ENCODE data around the gene MLLT10. TPM values are rescaled to one million over a fixed set of nuclear protein-coding genes. Genes with fewer than 3 reads are reported as not detected.

Gene MLLT10
- total and polyA plus RNA-seq, 2 of the 8 experiments (the other 6 are each of a cell fraction or from before 2014, with no cell fraction given), result 53.1 to 62.1 TPM

DNA sequence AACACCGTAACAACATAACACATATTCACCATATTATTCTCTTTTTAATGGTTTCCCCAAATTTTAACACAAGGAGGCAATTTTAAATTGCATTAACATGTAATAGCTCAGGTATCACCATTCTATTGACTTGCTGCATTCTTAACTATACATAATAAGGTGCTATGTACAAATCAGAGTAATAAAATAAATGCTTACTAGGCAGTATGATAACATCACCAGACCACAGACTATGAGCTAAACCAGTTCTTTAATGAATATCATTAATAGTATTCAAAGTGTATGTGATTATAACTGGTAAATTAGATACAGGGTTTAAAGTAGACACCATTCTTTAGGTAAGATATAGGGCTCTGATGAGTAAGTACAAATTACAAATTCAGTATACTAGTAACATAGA is 242.9 kb downstream of the MLLT10 start:
- Histone ChIP-seq H3K14ac (ENCODE audit: insufficient read length) (no peak overlapping the region), H4K5ac (ENCODE audit: insufficient read length, low read depth, low read length) (no peak overlapping the region), H3K56ac (replicated peaks; ENCODE audit: insufficient read length, low read depth, low read length) (no peak overlapping the region), H2BK20ac (ENCODE audit: low read length) (no peak overlapping the region), H3K4me1 (replicated peaks in 1 of 4; ENCODE audit: control insufficient read depth in 3 of 4, insufficient read depth in 4 of 4, low read length in 3 of 4) (no peaks in the 10 kb centered on the region), H2BK15ac (ENCODE audit: low read length) (no peak overlapping the region), H3K79me2 (ENCODE audit: control insufficient read depth in 1 of 2, insufficient read depth in 2 of 2, low read length in 2 of 2) (no peaks in the 10 kb centered on the region), H4K8ac (ENCODE audit: extremely low read depth, insufficient read depth, low read length) (no peak overlapping the region), H3K79me1 (ENCODE audit: low read depth, low read length) (no peaks in the 10 kb centered on the region), H2AFZ (ENCODE audit: low read length) (no peak overlapping the region), H3K9me3 (ENCODE audit: insufficient read depth in 2 of 2, low read depth in 1 of 2, low read length in 1 of 2) (peaks cover 7 to 8% of the 10 kb centered on the region in 2 experiments), H3K4me3 (ENCODE audit: extremely low read depth in 1 of 4, insufficient read depth in 2 of 4, low read depth in 3 of 4, low read length in 4 of 4) (no peak overlapping the region), H3K23ac (ENCODE audit: insufficient read length) (no peak overlapping the region), H2BK12ac (ENCODE audit: low read depth, low read length) (no peak overlapping the region), H3K27me3 (replicated peaks in 1 of 4; ENCODE audit: control insufficient read depth in 3 of 4, extremely low read depth in 1 of 4, insufficient read depth in 3 of 4, low read length in 3 of 4) (peaks cover 0 to 1% (median 0%) of the 10 kb centered on the region in 4 experiments; a peak in 1 of 7 replicates), H4K20me1 (replicated peaks in 1 of 2; ENCODE audit: control insufficient read depth in 1 of 2, insufficient read depth in 2 of 2, low read length in 2 of 2) (no peaks in the 10 kb centered on the region), H3K9ac (replicated peaks in 1 of 4; ENCODE audit: extremely low read depth in 1 of 4, low read depth in 3 of 4, low read length in 3 of 4) (no peak overlapping the region), H2BK120ac (replicated peaks; ENCODE audit: low read depth, low read length) (no peak overlapping the region), H2BK5ac (ENCODE audit: low read depth, low read length) (no peak overlapping the region), H3K36me3 (ENCODE audit: control insufficient read depth in 2 of 4, insufficient read depth in 4 of 4, low read length in 3 of 4) (peaks cover 0 to 3% (median 0%) of the 10 kb centered on the region in 4 experiments; a peak in 1 of 8 replicates), H3K4me2 (ENCODE audit: insufficient read depth in 1 of 2, low read depth in 2 of 2, low read length in 2 of 2) (no peak overlapping the region), H3K18ac (ENCODE audit: extremely low read depth, low read length) (no peak overlapping the region), H2AK5ac (ENCODE audit: low read depth, low read length) (no peak overlapping the region), H3K23me2 (ENCODE audit: low read depth, low read length) (no peaks in the 10 kb centered on the region), H3K4ac (replicated peaks; ENCODE audit: insufficient read length, low read depth, low read length) (no peak overlapping the region), H4K91ac (replicated peaks; ENCODE audit: insufficient read length, low read length) (no peak overlapping the region), H3K27ac (ENCODE audit: low read depth, low read length) (no peak overlapping the region)
- CTCF ChIA-PET (ENCODE audit: partially characterized antibody), result interaction anchor here (1.7 kb wide), 1 partner anchor 12 kb away, joined by 4 read pairs; no protein-coding TSS in a partner anchor
- FAIRE-seq (no peak), DNase-seq (ENCODE audit: low read depth in 1 of 2, low spot score in 2 of 2) (no peak)
- TF ChIP-seq NANOG (IDR thresholded peaks at IDR 0.05; ENCODE audit: insufficient read depth, low read depth, low read length, poor library complexity, severe bottlenecking) (no peak), TAF1 (IDR thresholded peaks at IDR 0.05; ENCODE audit: low read depth, low read length) (no peak), JUND (IDR thresholded peaks at IDR 0.05; ENCODE audit: low read length) (no peak), SP1 (IDR thresholded peaks at IDR 0.05; ENCODE audit: low read depth, low read length) (no peak), RNF2 (IDR thresholded peaks at IDR 0.05; ENCODE audit: borderline replicate concordance, low read depth, low read length, missing control alignments, poor library complexity, severe bottlenecking) (no peak), CREB1 (IDR thresholded peaks at IDR 0.05) (no peak), CBX8 (IDR thresholded peaks at IDR 0.05; ENCODE audit: borderline replicate concordance, low read depth, low read length) (no peak), ZNF274 (IDR thresholded peaks at IDR 0.05; ENCODE audit: borderline replicate concordance, extremely low read depth, low read length) (no peak), KDM4A (IDR thresholded peaks at IDR 0.05; ENCODE audit: low read depth, low read length, severe bottlenecking) (no peak)
- TF ChIP-seq, protein P1, sequence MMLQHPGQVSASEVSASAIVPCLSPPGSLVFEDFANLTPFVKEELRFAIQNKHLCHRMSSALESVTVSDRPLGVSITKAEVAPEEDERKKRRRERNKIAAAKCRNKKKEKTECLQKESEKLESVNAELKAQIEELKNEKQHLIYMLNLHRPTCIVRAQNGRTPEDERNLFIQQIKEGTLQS (IDR thresholded peaks at IDR 0.05; ENCODE audit: insufficient read depth, low read depth, low read length), result no peak
- TF ChIP-seq, protein P2, sequence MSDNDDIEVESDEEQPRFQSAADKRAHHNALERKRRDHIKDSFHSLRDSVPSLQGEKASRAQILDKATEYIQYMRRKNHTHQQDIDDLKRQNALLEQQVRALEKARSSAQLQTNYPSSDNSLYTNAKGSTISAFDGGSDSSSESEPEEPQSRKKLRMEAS (IDR thresholded peaks at IDR 0.05), result no peak
- POLR2A ChIA-PET (ENCODE audit: partially characterized antibody), result no interaction called here
- whole genome bisulfite sequencing, 2 experiments (ENCODE audit: extremely low coverage in 1 of 2, insufficient coverage in 1 of 2, insufficient read length in 1 of 2, insufficient replicate concordance in 2 of 2, low coverage in 1 of 2, low lambda C conversion rate in 2 of 2, missing lambda C conversion rate in 1 of 2), result 94% methylated on average over 1 of the region's 1 CpG; no CpG with 5 or more reads in 1 of the 2 experiments
